Ascending aorta (tissue), 2 donors: Measurements from ENCODE around the gene PSRC1. TPM values are rescaled to one million over a fixed set of nuclear protein-coding genes. Genes with fewer than 3 reads are reported as not detected.
"Not testable (repeated sequence)": the region's sequence is repeated elsewhere in the genome, so short reads cannot be mapped to it uniquely, and the experiment has no call there.

Source experiments
- DNase-seq, 2 donors: peaks; one replicate each; pipeline ENCODE4 v3.0.0-alpha.2; 2019; ENCODE audit warnings: low spot score in 2 of 2
- H3K27ac ChIP-seq, 2 donors: fragments of 200-600 bp; sonication (generic); one replicate each; pipeline ENCODE4 v1.5.1; 2016 to 2017; ENCODE audit warnings: mild to moderate bottlenecking in 1 of 2
- H3K27me3 ChIP-seq: fragments of 200-600 bp; sonication (generic); one replicate; pipeline ENCODE4 v1.5.1; 2017
- H3K36me3 ChIP-seq, 2 donors: fragments of 200-600 bp; sonication (generic); one replicate each; pipeline ENCODE4 v1.5.1; 2016
- H3K4me1 ChIP-seq, 2 donors: fragments of 200-600 bp; sonication (generic); one replicate each; pipeline ENCODE4 v1.5.1; 2016 to 2017; ENCODE audit warnings: mild to moderate bottlenecking in 1 of 2
- H3K4me3 ChIP-seq, 2 donors: fragments of 200-600 bp; sonication (generic); one replicate each; pipeline ENCODE4 v1.5.1; 2016 to 2017; ENCODE audit warnings: mild to moderate bottlenecking in 1 of 2
- H3K9me3 ChIP-seq, 2 donors: fragments of 200-600 bp; sonication (generic); one replicate each; pipeline ENCODE4 v1.5.1; 2016
- intact Hi-C: fragments of 100-400 bp; cut with DNase I; formaldehyde crosslinking; loops from one replicate; pipeline ENCODE4 v1.15.1; 2023
- total RNA-seq: library from RNA; depleted of rRNA; stranded (reverse); fragments of >200 nt; gene quantifications from one replicate; pipeline ENCODE4 v1.1.0, GENCODE V29; 2016
- TF ChIP-seq, protein P1 (sequence below), 3 experiments: fragments of 200-600 bp in 2 of 3; fragments of 450-650 bp in 1 of 3; sonication (generic) in 2 of 3; IDR thresholded peaks; one replicate each; pipeline ENCODE4 v1.5.1; 2016 to 2019; ENCODE audit warnings: antibody characterized with exemption in 3 of 3, mild to moderate bottlenecking in 1 of 3, moderate library complexity in 1 of 3

The PSRC1 gene
- total RNA-seq, 1 donor from 2014 or later: 1.3 TPM

DNA sequence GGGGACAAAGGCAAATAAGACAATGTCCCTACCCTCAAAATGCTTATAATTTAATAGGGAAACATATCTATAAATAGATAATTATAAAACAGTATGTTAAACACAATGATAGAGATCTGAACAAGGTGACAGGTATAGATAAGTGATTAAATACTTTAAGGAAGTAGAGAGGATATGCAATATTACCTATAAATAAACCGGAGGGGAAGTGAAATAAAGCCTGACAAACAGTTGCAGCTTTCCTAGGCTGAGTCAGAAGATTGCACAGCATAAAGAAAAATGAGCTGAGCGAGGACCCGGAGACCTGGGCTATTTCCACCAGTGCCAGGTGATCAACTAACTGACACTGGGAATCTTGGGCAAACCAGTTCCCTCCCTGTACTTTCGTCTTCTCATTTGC is 11.5 kb upstream of the PSRC1 start:
- no peaks in the 10 kb centered on the region for H3K27me3 ChIP-seq
- TF ChIP-seq, protein P1, sequence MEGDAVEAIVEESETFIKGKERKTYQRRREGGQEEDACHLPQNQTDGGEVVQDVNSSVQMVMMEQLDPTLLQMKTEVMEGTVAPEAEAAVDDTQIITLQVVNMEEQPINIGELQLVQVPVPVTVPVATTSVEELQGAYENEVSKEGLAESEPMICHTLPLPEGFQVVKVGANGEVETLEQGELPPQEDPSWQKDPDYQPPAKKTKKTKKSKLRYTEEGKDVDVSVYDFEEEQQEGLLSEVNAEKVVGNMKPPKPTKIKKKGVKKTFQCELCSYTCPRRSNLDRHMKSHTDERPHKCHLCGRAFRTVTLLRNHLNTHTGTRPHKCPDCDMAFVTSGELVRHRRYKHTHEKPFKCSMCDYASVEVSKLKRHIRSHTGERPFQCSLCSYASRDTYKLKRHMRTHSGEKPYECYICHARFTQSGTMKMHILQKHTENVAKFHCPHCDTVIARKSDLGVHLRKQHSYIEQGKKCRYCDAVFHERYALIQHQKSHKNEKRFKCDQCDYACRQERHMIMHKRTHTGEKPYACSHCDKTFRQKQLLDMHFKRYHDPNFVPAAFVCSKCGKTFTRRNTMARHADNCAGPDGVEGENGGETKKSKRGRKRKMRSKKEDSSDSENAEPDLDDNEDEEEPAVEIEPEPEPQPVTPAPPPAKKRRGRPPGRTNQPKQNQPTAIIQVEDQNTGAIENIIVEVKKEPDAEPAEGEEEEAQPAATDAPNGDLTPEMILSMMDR (IDR thresholded peaks at IDR 0.05): no peak
- no peak overlapping the region for H3K4me3 ChIP-seq
- no peaks in the 10 kb centered on the region for H3K9me3 ChIP-seq
- DNase-seq: no peak
- intact Hi-C loops: no loop called here
- H3K4me1 ChIP-seq: peaks cover 0 to 2% of the 10 kb centered on the region in 2 donors
- no peak overlapping the region for H3K27ac ChIP-seq
- no peaks in the 10 kb centered on the region for H3K36me3 ChIP-seq

DNA sequence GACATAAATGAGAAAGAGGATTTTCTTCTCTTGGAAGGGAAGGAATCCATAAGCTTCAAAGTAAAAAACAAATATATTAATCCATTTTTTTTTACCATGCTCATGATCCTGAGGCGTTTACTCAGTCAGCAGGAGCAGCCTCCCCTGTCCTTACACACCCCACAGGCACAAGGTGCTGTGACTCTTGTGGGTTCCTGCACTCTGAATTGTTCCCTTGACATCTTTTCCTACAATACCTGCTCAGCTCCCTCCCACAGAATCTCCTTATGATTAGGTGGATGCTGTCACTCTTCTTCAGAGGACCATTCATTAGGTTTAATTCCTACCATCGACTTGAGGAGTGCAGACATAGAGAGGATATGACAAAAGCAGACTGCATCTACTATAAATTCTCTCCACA is 10.1 kb upstream of the PSRC1 start:
- TF ChIP-seq, protein P1 (IDR thresholded peaks at IDR 0.05): no peak
- H3K36me3 ChIP-seq: no peaks in the 10 kb centered on the region

DNA sequence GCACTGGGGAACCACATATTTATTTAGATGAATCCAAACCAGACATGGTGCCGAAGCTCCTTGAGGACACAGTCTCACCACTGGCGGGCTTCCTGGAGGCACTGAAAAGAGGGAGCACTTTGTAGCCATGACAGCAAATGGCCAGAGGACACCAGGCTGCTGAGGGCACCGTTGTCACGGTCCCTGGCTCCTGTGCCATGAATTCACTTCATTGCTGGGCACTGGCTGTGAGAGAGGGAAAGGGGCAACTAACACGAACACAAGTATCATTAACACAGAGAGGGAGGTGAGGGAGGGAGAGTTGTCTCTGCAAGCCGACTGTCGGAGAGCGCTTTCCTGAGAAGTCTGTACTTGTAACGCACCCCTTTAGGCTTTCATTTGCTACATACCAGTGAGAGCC is 9.4 kb upstream of the PSRC1 start:
- H3K9me3 ChIP-seq: no peaks in the 10 kb centered on the region
- TF ChIP-seq, protein P1 (IDR thresholded peaks at IDR 0.05): no peak

More for the DNA sequence above, 10.1 kb upstream of the PSRC1 start:
- intact Hi-C loops: no loop called here
- H3K4me3 ChIP-seq: no peak overlapping the region
- H3K9me3 ChIP-seq: no peaks in the 10 kb centered on the region
- no peaks in the 10 kb centered on the region for H3K27me3 ChIP-seq
- no peaks in the 10 kb centered on the region for H3K4me1 ChIP-seq
- DNase-seq: no peak
- no peak overlapping the region for H3K27ac ChIP-seq

DNA sequence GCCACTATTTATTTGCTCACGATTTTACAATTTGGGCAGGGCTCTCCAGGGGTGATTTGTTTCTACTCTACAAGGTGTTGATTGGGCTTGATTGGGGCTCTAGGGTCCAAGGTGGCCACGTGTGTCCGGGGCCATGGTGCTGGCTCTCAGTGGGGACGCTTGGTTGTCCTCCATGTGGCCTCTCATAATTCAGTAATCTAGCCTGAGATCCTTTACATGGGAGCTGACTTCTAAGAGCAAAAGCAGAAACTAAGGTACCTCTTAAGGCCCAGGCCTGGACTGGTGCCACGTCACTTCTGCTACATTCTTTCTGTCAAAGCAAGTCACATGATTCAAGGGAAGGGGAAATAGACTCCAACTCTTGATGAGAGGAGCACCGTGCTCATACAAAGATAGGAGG is 8.1 kb upstream of the PSRC1 start:
- DNase-seq: no peak
- no peak overlapping the region for H3K27ac ChIP-seq
- no peaks in the 10 kb centered on the region for H3K36me3 ChIP-seq
- no peaks in the 10 kb centered on the region for H3K4me1 ChIP-seq
- no peaks in the 10 kb centered on the region for H3K9me3 ChIP-seq
- no peak overlapping the region for H3K4me3 ChIP-seq
- TF ChIP-seq, protein P1 (IDR thresholded peaks at IDR 0.05): no peak
- H3K27me3 ChIP-seq: no peaks in the 10 kb centered on the region
- intact Hi-C loops: no loop called here

More for the DNA sequence above, 9.4 kb upstream of the PSRC1 start:
- Histone ChIP-seq H3K27me3 (no peaks in the 10 kb centered on the region), H3K4me1 (no peaks in the 10 kb centered on the region), H3K4me3 (no peak overlapping the region), H3K27ac (no peak overlapping the region), H3K36me3 (no peaks in the 10 kb centered on the region)
- intact Hi-C loops: no loop called here
- no peak for DNase-seq

DNA sequence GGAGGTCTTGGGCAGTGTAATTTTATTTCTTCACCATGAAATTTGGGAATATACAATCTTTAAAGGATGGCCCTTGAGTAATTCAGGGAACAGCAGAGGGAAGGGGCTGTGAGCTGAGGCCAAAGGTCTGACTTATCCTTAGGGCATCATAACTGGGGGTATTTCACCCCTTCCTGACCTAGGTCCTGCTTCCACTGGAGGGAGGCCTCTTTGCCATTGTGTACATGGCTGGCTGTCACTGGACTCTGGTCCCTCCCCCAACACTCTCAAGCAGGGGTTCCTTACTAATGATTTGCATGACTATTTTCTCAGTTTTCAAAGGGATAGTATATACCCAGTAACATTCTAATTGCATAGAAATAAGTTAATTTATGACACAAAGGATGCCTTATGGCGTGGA is 7.2 kb upstream of the PSRC1 start:
- TF ChIP-seq, protein P1 (IDR thresholded peaks at IDR 0.05): no peak
- H3K4me3 ChIP-seq: no peak overlapping the region
- H3K27me3 ChIP-seq: no peaks in the 10 kb centered on the region
- H3K4me1 ChIP-seq: no peaks in the 10 kb centered on the region
- H3K36me3 ChIP-seq: no peaks in the 10 kb centered on the region
- no peak for DNase-seq
- H3K27ac ChIP-seq: no peak overlapping the region
- H3K9me3 ChIP-seq: no peaks in the 10 kb centered on the region
- intact Hi-C loops: no loop called here

DNA sequence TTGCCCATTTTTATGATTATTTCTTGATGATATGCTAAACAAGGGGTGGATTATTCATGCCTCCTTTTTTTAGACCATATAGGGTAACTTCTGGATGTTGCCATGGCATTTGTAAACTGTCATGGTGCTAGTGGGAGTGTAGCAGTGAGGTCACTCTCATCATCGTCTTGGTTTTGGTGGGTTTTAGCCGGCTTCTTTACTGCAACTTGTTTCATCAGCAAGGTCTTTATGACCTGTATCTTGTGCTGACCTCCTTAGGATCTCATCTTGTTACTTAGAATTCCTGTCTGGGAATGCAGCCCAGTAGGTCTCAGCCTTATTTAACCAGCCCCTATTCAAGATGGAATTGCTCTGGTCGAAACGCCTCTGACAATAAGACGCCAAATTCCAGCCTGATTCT is 3.8 kb upstream of the PSRC1 start:
- H3K36me3 ChIP-seq, H3K4me3 ChIP-seq, intact Hi-C loops, H3K27me3 ChIP-seq, H3K9me3 ChIP-seq, H3K27ac ChIP-seq, DNase-seq: not testable (repeated sequence)
- H3K4me1 ChIP-seq: peaks cover 0 to 13% of the 10 kb centered on the region in 2 donors
